GM12872 (cell line): ENCODE data around the gene ATXN1.
A peak's percentile ranks its signal among the peaks of the same experiment; 100 is the strongest.

ENCODE experiments used
- TF ChIP-seq, protein P1 (sequence below): IDR thresholded peaks from 3 replicates; pipeline ENCODE4 v1.5.1; 2011; ENCODE audit warnings: low read depth, mild to moderate bottlenecking, low read length, moderate library complexity; ENCODE audit not compliant: insufficient read depth

Gene ATXN1

DNA sequence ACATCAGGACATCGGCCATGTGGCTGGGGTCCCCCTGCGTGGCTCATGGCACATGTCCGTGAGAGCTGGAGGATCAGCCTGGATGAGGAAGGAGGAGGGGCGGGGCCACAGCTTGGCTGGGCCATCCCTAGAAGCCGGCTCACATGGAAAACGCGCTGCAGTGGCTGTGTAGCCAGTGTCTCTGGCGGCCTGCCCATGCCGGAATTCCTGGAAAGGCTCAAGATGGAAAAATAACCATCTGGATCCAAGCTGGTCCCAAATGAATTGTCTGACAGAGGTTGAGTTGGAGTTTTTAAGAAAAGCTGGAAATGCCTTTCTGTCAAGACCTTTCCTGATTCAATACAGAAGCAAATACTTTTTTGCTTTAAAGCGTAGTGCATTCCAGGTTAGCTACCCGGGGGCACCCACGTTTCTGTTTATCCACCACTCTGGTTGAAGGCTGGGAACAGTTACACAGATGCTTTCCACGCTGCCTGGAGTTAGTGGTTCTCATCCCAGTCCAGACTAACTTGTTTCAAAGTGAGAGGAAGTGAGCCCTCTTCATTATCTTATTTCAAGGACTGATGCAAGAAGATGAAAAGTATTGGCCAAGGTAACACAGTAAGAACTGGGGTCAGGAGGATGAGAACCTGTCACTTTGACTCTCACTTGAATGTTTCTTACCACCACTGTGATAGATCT, 423.8 kb downstream of the ATXN1 start:
- TF ChIP-seq, protein P1, sequence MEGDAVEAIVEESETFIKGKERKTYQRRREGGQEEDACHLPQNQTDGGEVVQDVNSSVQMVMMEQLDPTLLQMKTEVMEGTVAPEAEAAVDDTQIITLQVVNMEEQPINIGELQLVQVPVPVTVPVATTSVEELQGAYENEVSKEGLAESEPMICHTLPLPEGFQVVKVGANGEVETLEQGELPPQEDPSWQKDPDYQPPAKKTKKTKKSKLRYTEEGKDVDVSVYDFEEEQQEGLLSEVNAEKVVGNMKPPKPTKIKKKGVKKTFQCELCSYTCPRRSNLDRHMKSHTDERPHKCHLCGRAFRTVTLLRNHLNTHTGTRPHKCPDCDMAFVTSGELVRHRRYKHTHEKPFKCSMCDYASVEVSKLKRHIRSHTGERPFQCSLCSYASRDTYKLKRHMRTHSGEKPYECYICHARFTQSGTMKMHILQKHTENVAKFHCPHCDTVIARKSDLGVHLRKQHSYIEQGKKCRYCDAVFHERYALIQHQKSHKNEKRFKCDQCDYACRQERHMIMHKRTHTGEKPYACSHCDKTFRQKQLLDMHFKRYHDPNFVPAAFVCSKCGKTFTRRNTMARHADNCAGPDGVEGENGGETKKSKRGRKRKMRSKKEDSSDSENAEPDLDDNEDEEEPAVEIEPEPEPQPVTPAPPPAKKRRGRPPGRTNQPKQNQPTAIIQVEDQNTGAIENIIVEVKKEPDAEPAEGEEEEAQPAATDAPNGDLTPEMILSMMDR = no peak

DNA sequence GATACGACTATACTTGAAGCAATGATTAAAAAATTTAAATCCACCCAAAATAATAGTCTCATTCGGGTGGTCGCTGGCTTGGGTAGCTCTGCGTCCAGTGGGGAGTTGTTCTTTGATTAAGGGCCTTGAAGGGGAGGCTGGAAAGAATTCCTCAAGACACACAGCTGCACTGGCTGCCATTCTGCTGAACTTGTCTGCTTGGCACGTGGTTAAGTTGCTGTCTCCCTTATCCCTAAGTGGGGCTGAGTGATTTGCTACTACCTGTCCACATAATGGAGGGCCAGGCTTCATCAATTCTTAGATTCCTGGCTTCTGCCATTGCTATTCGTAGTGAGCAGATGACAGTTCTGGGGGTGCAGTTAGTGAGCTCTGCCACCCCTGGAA, 424.4 kb downstream of the ATXN1 start:
- TF ChIP-seq, protein P1 = no peak

DNA sequence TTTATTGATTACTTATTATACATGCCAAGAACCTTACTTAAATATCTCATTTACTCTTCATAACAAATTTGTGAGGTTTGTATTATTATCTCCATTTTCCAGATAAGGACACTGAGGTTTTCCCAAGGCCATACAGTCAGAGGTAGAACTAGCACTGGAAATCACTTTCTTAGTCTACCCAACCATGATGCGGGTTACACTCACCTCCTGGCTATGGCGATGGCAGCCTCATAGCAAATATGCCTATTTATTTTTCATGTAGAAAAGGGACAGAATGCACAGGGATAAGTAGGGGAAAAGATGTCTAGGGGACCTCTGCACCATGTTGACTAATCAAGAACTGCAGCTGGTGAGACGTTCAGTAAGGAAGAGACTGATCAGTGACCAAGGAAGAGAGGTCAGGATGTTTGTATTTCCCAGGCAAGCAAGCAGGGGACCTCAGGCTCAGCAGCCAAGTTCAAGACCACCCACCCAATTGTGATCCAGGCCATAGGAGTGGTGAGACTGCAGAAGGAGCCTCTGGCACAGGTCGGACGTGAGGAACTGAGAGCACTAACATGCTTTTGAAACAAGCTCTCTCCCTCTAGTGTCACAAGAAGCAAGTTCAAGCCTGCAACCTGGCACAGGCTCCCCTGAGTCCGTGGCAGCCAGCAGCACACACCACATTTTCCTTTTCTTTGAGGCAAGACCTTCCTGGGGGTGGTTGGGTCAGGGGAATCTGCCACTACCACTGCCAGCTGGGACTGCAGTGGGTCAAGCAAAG, 425.0 kb downstream of the ATXN1 start:
- TF ChIP-seq, protein P1 = peak; percentile 28; the same call in 1 of the 3 replicates

DNA sequence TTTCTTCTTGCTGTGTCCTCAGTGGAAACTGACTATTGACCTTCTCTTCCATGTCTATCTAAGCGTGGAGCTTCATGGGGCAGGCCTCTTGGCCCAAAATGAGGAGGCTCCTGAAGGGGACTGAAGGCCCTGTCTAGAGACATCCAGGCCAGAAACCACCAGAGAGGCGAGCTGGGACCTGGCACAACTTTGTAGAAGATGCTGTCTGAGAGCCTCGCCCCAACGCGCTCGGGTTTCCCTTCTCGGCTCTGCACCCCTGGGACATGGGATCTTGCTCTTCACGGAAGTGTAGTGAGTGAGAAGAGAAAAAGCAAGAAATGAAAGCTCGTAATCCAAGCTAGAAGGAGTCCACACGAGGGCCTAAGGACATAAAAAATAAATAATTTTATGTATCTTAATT, 426.1 kb downstream of the ATXN1 start:
- TF ChIP-seq, protein P1 = no peak

DNA sequence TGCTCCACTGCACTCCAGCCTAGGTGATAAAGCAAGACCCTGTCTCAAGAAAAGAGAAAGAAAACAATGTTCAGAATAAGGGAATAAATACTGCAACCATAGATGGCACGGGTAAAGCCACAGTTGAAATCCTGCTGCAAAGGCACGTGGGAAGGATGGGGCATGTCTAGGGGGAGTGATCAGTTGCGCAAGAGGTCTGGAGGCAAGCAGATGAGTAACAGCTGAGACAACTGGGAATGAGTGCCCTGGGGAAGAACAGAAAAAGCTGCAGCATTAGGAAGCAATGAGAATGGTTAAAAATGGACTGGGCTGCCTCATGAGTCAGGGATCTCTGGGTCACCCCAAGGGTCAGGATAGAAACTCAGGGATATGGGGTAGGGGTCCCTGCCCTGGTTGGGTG, 426.6 kb downstream of the ATXN1 start:
- TF ChIP-seq, protein P1 = no peak

DNA sequence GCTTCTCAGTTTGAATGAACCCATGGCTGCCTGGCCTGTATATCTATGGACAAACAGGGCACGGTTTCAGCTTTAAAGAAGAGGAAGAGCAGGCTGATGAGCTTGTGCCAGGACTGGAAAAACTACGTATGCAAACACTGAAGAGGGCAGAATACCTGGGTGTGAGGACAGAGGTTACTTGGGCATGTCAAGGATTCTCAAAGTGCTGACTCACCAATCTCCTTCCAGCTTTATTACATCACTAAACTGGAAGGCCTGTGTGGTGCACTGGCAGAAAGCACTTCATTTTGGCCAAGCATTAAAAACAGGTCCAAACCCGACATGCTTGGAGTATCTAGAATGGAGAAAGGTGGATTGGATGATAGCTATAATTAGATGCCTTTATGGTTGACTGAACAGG, 427.7 kb downstream of the ATXN1 start:
- TF ChIP-seq, protein P1 = no peak

DNA sequence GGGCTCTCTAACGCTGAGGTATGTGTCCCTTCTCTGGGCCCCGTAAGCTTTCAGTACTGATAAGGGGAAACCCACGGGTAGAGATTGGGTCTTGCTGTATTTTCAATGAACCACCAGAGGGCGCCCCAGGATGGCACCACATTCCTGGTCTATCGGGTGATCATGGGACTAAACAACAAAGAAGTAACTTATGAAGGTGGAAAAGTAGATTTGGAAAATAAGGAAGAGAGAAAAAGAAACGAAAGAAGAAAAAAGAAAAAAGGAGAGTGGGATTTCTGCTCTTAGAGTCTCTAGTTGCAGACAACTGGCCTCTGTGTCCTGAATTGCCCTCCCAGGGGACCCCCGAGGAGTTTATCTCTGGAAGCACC, 429.1 kb downstream of the ATXN1 start:
- TF ChIP-seq, protein P1 = peak; percentile 80
